Sigmoid colon (tissue), 4 donors: ENCODE data around the gene SMYD3.

Experiments used
- CTCF ChIP-seq, 4 experiments: fragments of 450-650 bp in 3 of 4; fragments of 200-600 bp in 1 of 4; IDR thresholded peaks; one replicate each; pipeline ENCODE4 v1.5.1; 2016 to 2019; ENCODE audit warnings: antibody characterized with exemption in 4 of 4, mild to moderate bottlenecking in 3 of 4, moderate library complexity in 2 of 4
- EP300 ChIP-seq, 4 donors: sonication (generic); formaldehyde crosslinking; IDR thresholded peaks; one replicate each; pipeline ENCODE4 v1.6.1; 2017; ENCODE audit warnings: antibody characterized with exemption in 4 of 4
- POLR2A ChIP-seq, 2 donors: fragments of 450-650 bp; IDR thresholded peaks; one replicate each; pipeline ENCODE4 v1.6.1; 2016; ENCODE audit warnings: antibody characterized with exemption in 2 of 2, mild to moderate bottlenecking in 2 of 2, moderate library complexity in 2 of 2
- POLR2AphosphoS5 ChIP-seq, 4 donors: sonication (generic); formaldehyde crosslinking; IDR thresholded peaks; one replicate each; pipeline ENCODE4 v1.6.1; 2017; ENCODE audit warnings: antibody characterized with exemption in 4 of 4

- TF ChIP-seq CTCF (IDR thresholded peaks at IDR 0.05) (no peak), EP300 (IDR thresholded peaks at IDR 0.05) (no peak), POLR2A (IDR thresholded peaks at IDR 0.05) (no peak), POLR2AphosphoS5 (IDR thresholded peaks at IDR 0.05) (no peak)
Observed at GRCh38 chr1:246308533-246309075, 198.5 kb downstream of the SMYD3 start.
